ENCODE data around the gene AMOT. TPM values are rescaled to one million over a fixed set of nuclear protein-coding genes. Genes with fewer than 3 reads are reported as not detected.

AMOT gene
- polyA plus RNA-seq, 1 donor from 2014 or later = 2.8 TPM

GRCh38 chrX:112785344-112785743, 55.3 kb downstream of the AMOT start:
- H3K36me3 ChIP-seq (ENCODE audit: insufficient read depth, low read length) = no peaks in the 10 kb centered on the region
- TF ChIP-seq REST (IDR thresholded peaks at IDR 0.05; ENCODE audit: borderline replicate concordance) (no peak), EP300 (conservative IDR thresholded peaks at IDR 0.05; ENCODE audit: poor library complexity, severe bottlenecking) (no peak), POLR2AphosphoS5 (IDR thresholded peaks at IDR 0.05) (no peak), EZH2 (IDR thresholded peaks at IDR 0.05; ENCODE audit: borderline replicate concordance, insufficient read depth, low read length, poor library complexity, severe bottlenecking) (no peak), TAF1 (IDR thresholded peaks at IDR 0.05; ENCODE audit: low read depth) (no peak), SMC3 (conservative IDR thresholded peaks at IDR 0.05; ENCODE audit: poor library complexity) (no peak), MXI1 (conservative IDR thresholded peaks at IDR 0.05; ENCODE audit: poor library complexity, severe bottlenecking) (no peak)
- H3K9me3 ChIP-seq (ENCODE audit: low read length) = no peaks in the 10 kb centered on the region
- no peak overlapping the region for H2AFZ ChIP-seq (ENCODE audit: low read depth, low read length)
- no peak overlapping the region for H3K4me2 ChIP-seq (ENCODE audit: low read length)
- H3F3A ChIP-seq (ENCODE audit: insufficient read depth, low read length, poor library complexity, severe bottlenecking) = no peaks in the 10 kb centered on the region
- H3K9ac ChIP-seq (ENCODE audit: low read length) = no peak overlapping the region
- no peaks in the 10 kb centered on the region for H4K20me1 ChIP-seq (ENCODE audit: insufficient read depth)
- H3K27ac ChIP-seq (ENCODE audit: low read length) = no peak overlapping the region
- no peaks in the 10 kb centered on the region for H3K27me3 ChIP-seq (ENCODE audit: insufficient read depth, low read depth, low read length)
- H3K79me2 ChIP-seq (replicated peaks; ENCODE audit: insufficient read depth, low read length) = no peaks in the 10 kb centered on the region
- no peaks in the 10 kb centered on the region for H3K9me2 ChIP-seq (ENCODE audit: insufficient read depth, low read length)
- no peak overlapping the region for H3K4me3 ChIP-seq (ENCODE audit: low read length)

GRCh38 chrX:112784692-112785091, 55.9 kb downstream of the AMOT start:
- no peak for TF ChIP-seq EZH2 (IDR thresholded peaks at IDR 0.05; ENCODE audit: borderline replicate concordance, insufficient read depth, low read length, poor library complexity, severe bottlenecking)
- TF ChIP-seq CTCF (IDR thresholded peaks at IDR 0.05; ENCODE audit: poor library complexity, severe bottlenecking) = no peak
- no peak for TF ChIP-seq MXI1 (conservative IDR thresholded peaks at IDR 0.05; ENCODE audit: poor library complexity, severe bottlenecking)
- TF ChIP-seq POLR2AphosphoS5 (IDR thresholded peaks at IDR 0.05) = no peak
- TF ChIP-seq EP300 (conservative IDR thresholded peaks at IDR 0.05; ENCODE audit: poor library complexity, severe bottlenecking) = no peak
- no peak for TF ChIP-seq TAF1 (IDR thresholded peaks at IDR 0.05; ENCODE audit: low read depth)
- TF ChIP-seq REST (IDR thresholded peaks at IDR 0.05; ENCODE audit: borderline replicate concordance) = no peak
- no peak for TF ChIP-seq SMC3 (conservative IDR thresholded peaks at IDR 0.05; ENCODE audit: poor library complexity)
- TF ChIP-seq RAD21 (conservative IDR thresholded peaks at IDR 0.05) = no peak
- Histone ChIP-seq H2AFZ (ENCODE audit: low read depth, low read length) (no peak overlapping the region), H3K9me3 (ENCODE audit: low read length) (no peaks in the 10 kb centered on the region), H3K9ac (ENCODE audit: low read length) (no peak overlapping the region), H3K36me3 (ENCODE audit: insufficient read depth, low read length) (no peaks in the 10 kb centered on the region), H3K9me2 (ENCODE audit: insufficient read depth, low read length) (no peaks in the 10 kb centered on the region), H3K4me2 (ENCODE audit: low read length) (no peak overlapping the region), H4K20me1 (ENCODE audit: insufficient read depth) (no peaks in the 10 kb centered on the region), H3K79me2 (replicated peaks; ENCODE audit: insufficient read depth, low read length) (no peaks in the 10 kb centered on the region), H3K27ac (ENCODE audit: low read length) (no peak overlapping the region), H3F3A (ENCODE audit: insufficient read depth, low read length, poor library complexity, severe bottlenecking) (no peaks in the 10 kb centered on the region), H3K27me3 (ENCODE audit: insufficient read depth, low read depth, low read length) (no peaks in the 10 kb centered on the region), H3K4me3 (ENCODE audit: low read length) (no peak overlapping the region)

All from neural cell (in vitro differentiated cells).